Mesenchymal stem cell (in vitro differentiated cells and primary cell): ENCODE measurements around the gene EGFR.

ENCODE experiments used
- DNase-seq: peaks from one replicate; pipeline ENCODE4 v3.0.0-alpha.2; 2013
- H2AFZ ChIP-seq: one replicate; pipeline ENCODE4 v1.6.1; 2013; ENCODE audit warnings: low read depth, mild to moderate bottlenecking, control low read depth, inconsistent platforms, low read length, moderate library complexity
- H2AK5ac ChIP-seq: 2 replicates; pipeline ENCODE4 v1.6.1; 2013; ENCODE audit warnings: low read length, moderate library complexity, mild to moderate bottlenecking, inconsistent platforms; ENCODE audit not compliant: severe bottlenecking
- H2BK120ac ChIP-seq: one replicate; pipeline ENCODE4 v1.6.1; 2013; ENCODE audit warnings: low read depth, mild to moderate bottlenecking, inconsistent platforms, low read length, moderate library complexity
- H2BK12ac ChIP-seq, 2 experiments: one replicate each; pipeline ENCODE4 v1.6.1; 2013; ENCODE audit warnings: inconsistent platforms in 2 of 2, low read length in 2 of 2, mild to moderate bottlenecking in 2 of 2, moderate library complexity in 2 of 2, control low read depth in 1 of 2
- H2BK15ac ChIP-seq: one replicate; pipeline ENCODE4 v1.6.1; 2013; ENCODE audit warnings: mild to moderate bottlenecking, low read depth, inconsistent platforms; ENCODE audit not compliant: poor library complexity, severe bottlenecking
- H2BK5ac ChIP-seq: 2 replicates; pipeline ENCODE4 v1.6.1; 2013; ENCODE audit warnings: low read depth, mild to moderate bottlenecking, low read length, control low read depth, inconsistent platforms; ENCODE audit not compliant: poor library complexity, severe bottlenecking
- H3K14ac ChIP-seq, 2 experiments: one replicate each; pipeline ENCODE4 v1.6.1; 2013; ENCODE audit warnings: inconsistent platforms in 2 of 2, low read length in 2 of 2, control low read depth in 1 of 2, mild to moderate bottlenecking in 1 of 2, moderate library complexity in 1 of 2
- H3K18ac ChIP-seq, 2 experiments: one replicate each; pipeline ENCODE4 v1.6.1; 2013; ENCODE audit warnings: inconsistent platforms in 2 of 2, low read length in 2 of 2, control low read depth in 1 of 2, low read depth in 1 of 2, mild to moderate bottlenecking in 1 of 2
- H3K23ac ChIP-seq, 2 experiments: one replicate each; pipeline ENCODE4 v1.6.1; 2013; ENCODE audit warnings: inconsistent platforms in 2 of 2, low read length in 2 of 2, mild to moderate bottlenecking in 2 of 2, moderate library complexity in 2 of 2, control low read depth in 1 of 2
- H3K27ac ChIP-seq: 2 replicates; pipeline ENCODE4 v1.5.1; 2013; ENCODE audit warnings: mild to moderate bottlenecking, moderate library complexity, low read length, control low read depth, inconsistent platforms; ENCODE audit not compliant: poor library complexity, severe bottlenecking
- H3K27me3 ChIP-seq, 2 experiments: 2 replicates each; pipeline versions ENCODE4 v1.6.1 to v1.7.0; 2013; ENCODE audit warnings: low read length in 2 of 2, mild to moderate bottlenecking in 2 of 2, moderate library complexity in 2 of 2, control low read depth in 1 of 2, inconsistent platforms in 1 of 2; ENCODE audit not compliant: control insufficient read depth in 1 of 2, insufficient read depth in 1 of 2
- H3K36me3 ChIP-seq, 2 experiments: 2 replicates each; pipeline versions ENCODE4 v1.6.1 to v1.7.0; 2013; ENCODE audit warnings: low read length in 2 of 2, control low read depth in 1 of 2, inconsistent platforms in 1 of 2, low read depth in 1 of 2, mild to moderate bottlenecking in 1 of 2; ENCODE audit not compliant: insufficient read depth in 2 of 2, control insufficient read depth in 1 of 2
- H3K4ac ChIP-seq, 2 experiments: one replicate each; pipeline ENCODE4 v1.6.1; 2013; ENCODE audit warnings: inconsistent platforms in 2 of 2, low read length in 2 of 2, mild to moderate bottlenecking in 2 of 2, moderate library complexity in 2 of 2, control low read depth in 1 of 2, low read depth in 1 of 2
- H3K4me1 ChIP-seq: 2 replicates; pipeline ENCODE4 v1.6.1; 2013; ENCODE audit warnings: low read depth, low read length, control low read depth; ENCODE audit not compliant: control insufficient read depth, insufficient read depth
- H3K4me2 ChIP-seq: 2 replicates; pipeline ENCODE4 v1.6.1; 2013; ENCODE audit warnings: low read length, mild to moderate bottlenecking, inconsistent platforms; ENCODE audit not compliant: poor library complexity, severe bottlenecking
- H3K4me3 ChIP-seq, 2 experiments: 2 replicates each; pipeline versions ENCODE4 v1.5.1 to v1.7.0; 2013; ENCODE audit warnings: low read length in 2 of 2, mild to moderate bottlenecking in 2 of 2, control low read depth in 1 of 2, low read depth in 1 of 2; ENCODE audit not compliant: insufficient read depth in 1 of 2
- H3K79me1 ChIP-seq: replicated peaks from 2 replicates; pipeline ENCODE4 v1.6.1; 2013; ENCODE audit warnings: mild to moderate bottlenecking, control low read depth, low read length, inconsistent platforms; ENCODE audit not compliant: poor library complexity, severe bottlenecking
- H3K9ac ChIP-seq: 2 replicates; pipeline ENCODE4 v1.7.0; 2013; ENCODE audit warnings: mild to moderate bottlenecking, low read length, moderate library complexity
- H3K9me3 ChIP-seq: 2 replicates; pipeline ENCODE4 v1.7.0; 2013; ENCODE audit warnings: mild to moderate bottlenecking, low read length; ENCODE audit not compliant: control insufficient read depth
- H4K8ac ChIP-seq: one replicate; pipeline ENCODE4 v1.6.1; 2013; ENCODE audit warnings: inconsistent platforms, mild to moderate bottlenecking, low read length, moderate library complexity
- H4K91ac ChIP-seq: one replicate; pipeline ENCODE4 v1.6.1; 2013; ENCODE audit warnings: mild to moderate bottlenecking, low read length, inconsistent platforms
- WGBS: methylation state at CpG from one replicate; pipeline ENCODE4 v1.1.7; 2013; ENCODE audit warnings: mixed read lengths; 5-methylcytosine and 5-hydroxymethylcytosine counted together

EGFR gene

GRCh38 chr7:54978364-54979116, 40.3 kb upstream of the EGFR start:
- WGBS, result 83% methylated on average over 9 of the region's 9 CpGs

GRCh38 chr7:54980521-54980920, 38.3 kb upstream of the EGFR start:
- Histone ChIP-seq H3K4me2 (no peak overlapping the region), H4K8ac (no peak overlapping the region), H3K36me3 (no peaks in the 10 kb centered on the region), H3K4me3 (no peak overlapping the region), H3K27ac (no peak overlapping the region), H3K9me3 (no peaks in the 10 kb centered on the region), H4K91ac (no peak overlapping the region), H2BK120ac (no peak overlapping the region), H2BK12ac (no peak overlapping the region), H2AK5ac (no peak overlapping the region), H3K23ac (no peak overlapping the region), H3K14ac (no peak overlapping the region), H3K79me1 (no peaks in the 10 kb centered on the region), H2BK5ac (no peak overlapping the region), H2AFZ (no peak overlapping the region), H3K4me1 (peaks cover under 1% of the 10 kb centered on the region), H3K9ac (no peak overlapping the region), H3K4ac (no peak overlapping the region), H2BK15ac (no peak overlapping the region), H3K27me3 (no peaks in the 10 kb centered on the region), H3K18ac (no peak overlapping the region)
- 91% methylated on average over 14 of the region's 14 CpGs for WGBS
- DNase-seq, result no peak

More at GRCh38 chr7:54978364-54979116, 40.3 kb upstream of the EGFR start:
- DNase-seq, result no peak
- H3K4ac ChIP-seq, result no peak overlapping the region
- no peak overlapping the region for H2BK120ac ChIP-seq
- H3K4me2 ChIP-seq, result no peak overlapping the region
- no peak overlapping the region for H2BK5ac ChIP-seq
- no peaks in the 10 kb centered on the region for H3K27me3 ChIP-seq
- no peak overlapping the region for H3K4me3 ChIP-seq
- peaks cover 1% of the 10 kb centered on the region for H3K9me3 ChIP-seq
- H3K79me1 ChIP-seq, result no peaks in the 10 kb centered on the region
- no peak overlapping the region for H3K14ac ChIP-seq
- H2BK12ac ChIP-seq, result no peak overlapping the region
- peak overlapping the region; percentile 42 for H4K8ac ChIP-seq
- no peaks in the 10 kb centered on the region for H3K36me3 ChIP-seq
- H2BK15ac ChIP-seq, result no peak overlapping the region
- no peaks in the 10 kb centered on the region for H3K4me1 ChIP-seq
- no peak overlapping the region for H4K91ac ChIP-seq
- H3K18ac ChIP-seq, result no peak overlapping the region
- H3K27ac ChIP-seq, result no peak overlapping the region
- peak overlapping the region; percentile 1 for H2AFZ ChIP-seq
- no peak overlapping the region for H3K9ac ChIP-seq
- no peak overlapping the region for H2AK5ac ChIP-seq
- no peak overlapping the region for H3K23ac ChIP-seq

GRCh38 chr7:54981913-54982312, 36.9 kb upstream of the EGFR start:
- H3K23ac ChIP-seq, result no peak overlapping the region
- H2BK15ac ChIP-seq, result no peak overlapping the region
- no peak overlapping the region for H2BK120ac ChIP-seq
- no peak overlapping the region for H4K91ac ChIP-seq
- H2AK5ac ChIP-seq, result no peak overlapping the region
- H4K8ac ChIP-seq, result no peak overlapping the region
- no peak overlapping the region for H3K4ac ChIP-seq
- H3K14ac ChIP-seq, result no peak overlapping the region
- H3K36me3 ChIP-seq, result no peaks in the 10 kb centered on the region
- H3K4me3 ChIP-seq, result no peak overlapping the region
- no peak overlapping the region for H2BK5ac ChIP-seq
- peaks cover 4% of the 10 kb centered on the region for H3K4me1 ChIP-seq
- no peak overlapping the region for H3K18ac ChIP-seq
- no peak overlapping the region for H2BK12ac ChIP-seq
- H3K4me2 ChIP-seq, result no peak overlapping the region
- H3K9ac ChIP-seq, result no peak overlapping the region
- no peaks in the 10 kb centered on the region for H3K9me3 ChIP-seq
- no peak overlapping the region for H3K27ac ChIP-seq
- no peak overlapping the region for H2AFZ ChIP-seq
- 98% methylated on average over 7 of the region's 11 CpGs for WGBS
- no peaks in the 10 kb centered on the region for H3K79me1 ChIP-seq
- H3K27me3 ChIP-seq, result no peaks in the 10 kb centered on the region
- no peak for DNase-seq

DNA sequence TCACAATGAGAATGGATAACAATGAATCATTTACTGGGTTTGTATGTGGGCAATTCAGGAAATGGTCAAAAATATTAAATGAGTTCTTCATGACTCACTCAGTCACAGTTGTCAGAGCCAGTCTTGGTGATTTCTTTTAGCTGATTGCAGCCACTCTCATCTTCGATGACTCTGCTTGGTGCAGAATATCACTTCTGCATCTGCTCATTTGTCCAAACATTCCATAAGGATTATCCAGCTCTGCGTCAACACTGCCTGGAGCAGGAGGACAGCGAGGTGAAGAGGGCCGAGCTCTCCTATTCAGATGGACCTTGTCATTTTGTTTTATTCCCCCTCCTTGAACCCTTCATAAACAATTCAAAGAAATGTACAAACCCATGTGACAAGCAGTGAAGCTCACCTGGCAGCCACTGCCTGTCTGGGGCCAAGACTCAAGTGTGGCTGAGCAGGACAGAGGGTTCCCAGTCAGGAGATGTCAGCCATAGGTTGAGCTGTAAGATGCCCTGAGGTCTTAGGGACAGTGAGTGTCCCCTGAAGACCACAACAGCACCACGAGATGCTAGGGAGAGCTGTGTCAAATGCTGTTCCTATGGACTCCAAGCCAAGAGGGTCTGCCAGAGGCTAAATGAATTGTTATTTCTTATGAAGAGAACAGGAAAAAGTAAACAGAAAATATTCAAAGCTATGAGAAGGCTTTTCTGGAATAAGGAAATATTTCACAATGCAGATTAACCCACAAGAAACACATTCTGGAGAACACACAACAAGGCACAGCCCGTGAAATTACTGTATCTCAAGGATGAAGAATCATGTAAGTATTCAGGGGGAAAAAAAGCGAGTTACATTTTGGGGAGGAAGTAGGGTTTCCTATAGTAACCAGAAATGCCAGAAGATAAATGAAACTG, 33.1 kb upstream of the EGFR start:
- Histone ChIP-seq H3K36me3 (no peaks in the 10 kb centered on the region), H2BK15ac (no peak overlapping the region), H3K27me3 (no peaks in the 10 kb centered on the region), H3K4me2 (no peak overlapping the region), H3K9ac (peak overlapping the region; percentile 46), H3K14ac (no peak overlapping the region), H2BK5ac (no peak overlapping the region), H3K4me1 (peaks cover 4% of the 10 kb centered on the region), H2BK120ac (no peak overlapping the region), H3K27ac (peak overlapping the region; percentile 18), H2BK12ac (no peak overlapping the region), H3K9me3 (no peaks in the 10 kb centered on the region), H2AFZ (peak overlapping the region; percentile 36), H2AK5ac (no peak overlapping the region), H3K4me3 (no peak overlapping the region), H3K23ac (no peak overlapping the region), H4K91ac (no peak overlapping the region), H3K79me1 (no peaks in the 10 kb centered on the region), H3K4ac (no peak overlapping the region), H4K8ac (peak overlapping the region; percentile 10), H3K18ac (peak overlapping the region in 1 of 2 experiments; percentile 71)
- 25% methylated on average over 7 of the region's 7 CpGs for WGBS
- peak; percentile 73 for DNase-seq
